Brain microvascular endothelial cell (primary cell): ENCODE data around the gene ERICH6.

ENCODE experiments used
- DNase-seq: peaks from one replicate; pipeline ENCODE4 v3.0.0-alpha.2; 2020
- H3K27ac ChIP-seq: fragments of 250-450 bp; sonication (Bioruptor Pico); 2 replicates; pipeline ENCODE4 v1.5.1; 2020; ENCODE audit warnings: mild to moderate bottlenecking, moderate library complexity
- H3K27me3 ChIP-seq: fragments of 250-450 bp; sonication (Bioruptor Pico); replicated peaks from 2 replicates; pipeline ENCODE4 v1.5.1; 2020; ENCODE audit warnings: mild to moderate bottlenecking
- H3K36me3 ChIP-seq: fragments of 250-450 bp; sonication (Bioruptor Pico); replicated peaks from 2 replicates; pipeline ENCODE4 v1.5.1; 2020; ENCODE audit warnings: mild to moderate bottlenecking
- H3K4me3 ChIP-seq: 2 replicates; pipeline ENCODE4 v1.5.1; 2011; ENCODE audit warnings: low read depth, mild to moderate bottlenecking, control low read depth, low read length, moderate library complexity
- CTCF ChIP-seq: IDR thresholded peaks from 2 replicates; pipeline ENCODE4 v1.5.1; 2011; ENCODE audit warnings: low read depth, mild to moderate bottlenecking, moderate library complexity, low read length, control low read depth, inconsistent platforms; ENCODE audit errors: missing control alignments
- in situ Hi-C: cut with HindIII; loops from 2 replicates; pipeline ENCODE4 v1.10.0; 2017; ENCODE audit warnings: low sequenced_read_pairs, low pct_ligation_motif_present

Gene ERICH6

GRCh38 chr3:150734795-150735119 lies 31.0 kb upstream of the ERICH6 start:
- in situ Hi-C loops = no loop called here
- TF ChIP-seq CTCF = no peak
- no peak for DNase-seq
- no peak overlapping the region for H3K4me3 ChIP-seq
- H3K27me3 ChIP-seq = no peaks in the 10 kb centered on the region
- H3K36me3 ChIP-seq = no peaks in the 10 kb centered on the region
- no peak overlapping the region for H3K27ac ChIP-seq

GRCh38 chr3:150733936-150734794 lies 30.4 kb upstream of the ERICH6 start:
- in situ Hi-C loops = no loop called here
- Histone ChIP-seq H3K36me3 (no peaks in the 10 kb centered on the region), H3K4me3 (no peak overlapping the region), H3K27ac (no peak overlapping the region), H3K27me3 (no peaks in the 10 kb centered on the region)
- peak; percentile 11 for DNase-seq
- TF ChIP-seq CTCF = no peak

GRCh38 chr3:150733373-150733935 lies 29.7 kb upstream of the ERICH6 start:
- DNase-seq = peak; percentile 40
- H3K27me3 ChIP-seq = no peaks in the 10 kb centered on the region
- H3K36me3 ChIP-seq = no peaks in the 10 kb centered on the region
- H3K27ac ChIP-seq = no peak overlapping the region
- no peak overlapping the region for H3K4me3 ChIP-seq
- no peak for TF ChIP-seq CTCF
- in situ Hi-C loops = no loop called here

- Histone ChIP-seq H3K4me3 (no peak overlapping the region), H3K36me3 (no peaks in the 10 kb centered on the region), H3K27me3 (no peaks in the 10 kb centered on the region), H3K27ac (no peak overlapping the region)
- no peak for TF ChIP-seq CTCF
- DNase-seq = no peak
- in situ Hi-C loops = no loop called here
Observed at GRCh38 chr3:150729682-150730360, 26.1 kb upstream of the ERICH6 start.

GRCh38 chr3:150727653-150728502 lies 24.2 kb upstream of the ERICH6 start:
- H3K27me3 ChIP-seq = no peaks in the 10 kb centered on the region
- H3K27ac ChIP-seq = no peak overlapping the region
- H3K4me3 ChIP-seq = no peak overlapping the region
- in situ Hi-C loops = no loop called here
- no peak for TF ChIP-seq CTCF
- no peaks in the 10 kb centered on the region for H3K36me3 ChIP-seq
- no peak for DNase-seq
